GM19193 (cell line): ENCODE measurements around the gene ZBED4.

Experiments used
- POLR2A ChIP-seq: IDR thresholded peaks from 4 replicates; pipeline ENCODE4 v1.6.1; 2011; ENCODE audit not compliant: insufficient read depth, insufficient read length; ENCODE audit errors: extremely low read depth

The ZBED4 gene

GRCh38 chr22:49911881-49912625 is 58.4 kb downstream of the ZBED4 start:
- no peak for TF ChIP-seq POLR2A

- no peak for TF ChIP-seq POLR2A
These were observed 59.4 kb downstream of the ZBED4 start for GRCh38 chr22:49913026-49913425.

- no peak for TF ChIP-seq POLR2A
These were observed 59.8 kb downstream of the ZBED4 start for GRCh38 chr22:49913446-49913845.

GRCh38 chr22:49914256-49914655 is 60.6 kb downstream of the ZBED4 start:
- TF ChIP-seq POLR2A, result no peak

GRCh38 chr22:49915610-49916009 is 62.0 kb downstream of the ZBED4 start:
- TF ChIP-seq POLR2A, result no peak

- TF ChIP-seq POLR2A, result no peak
These were observed 63.2 kb downstream of the ZBED4 start for GRCh38 chr22:49916831-49917230.

GRCh38 chr22:49917974-49918910 is 64.6 kb downstream of the ZBED4 start, which contains the start of the genes ALG12 and CRELD2:
Gene ALG12 (minus strand): TSS chr22:49918438. CDS start chr22:49913765, 4,673 bp downstream.
Gene CRELD2 (plus strand): TSS chr22:49918634. CDS start chr22:49918770, 136 bp downstream.
- peak; percentile 85 for TF ChIP-seq POLR2A

- TF ChIP-seq POLR2A, result no peak
These were observed 65.6 kb downstream of the ZBED4 start for GRCh38 chr22:49918911-49919881.

- no peak for TF ChIP-seq POLR2A
These were observed 67.2 kb downstream of the ZBED4 start for GRCh38 chr22:49920859-49921258.

GRCh38 chr22:49921508-49922278 is 68.0 kb downstream of the ZBED4 start:
- no peak for TF ChIP-seq POLR2A

- no peak for TF ChIP-seq POLR2A
These were observed 68.8 kb downstream of the ZBED4 start for GRCh38 chr22:49922484-49922883.

GRCh38 chr22:49922926-49923325 is 69.3 kb downstream of the ZBED4 start:
- TF ChIP-seq POLR2A, result no peak

GRCh38 chr22:49923445-49923844 is 69.8 kb downstream of the ZBED4 start:
- TF ChIP-seq POLR2A, result no peak
